Cardiac fibroblast (primary cell): ENCODE measurements around the gene HDAC6.

Experiments used
- DNase-seq, 2 donors: peaks; one replicate each; pipeline versions ENCODE4 v3.0.0 to v3.0.0-alpha.2; 2010; ENCODE audit warnings: low read depth in 2 of 2
- H3K4me3 ChIP-seq, 2 donors: replicated peaks in 1 of 2; 1 replicate in 1 of 2; 2 replicates in 1 of 2; pipeline ENCODE4 v1.5.1; 2011; ENCODE audit warnings: low read depth in 2 of 2, low read length in 2 of 2, mild to moderate bottlenecking in 2 of 2, moderate library complexity in 1 of 2
- TF ChIP-seq, protein P1 (sequence below): IDR thresholded peaks from one replicate; pipeline ENCODE4 v1.5.1; 2011; ENCODE audit warnings: low read depth, mild to moderate bottlenecking, low read length, inconsistent platforms

The HDAC6 gene

DNA sequence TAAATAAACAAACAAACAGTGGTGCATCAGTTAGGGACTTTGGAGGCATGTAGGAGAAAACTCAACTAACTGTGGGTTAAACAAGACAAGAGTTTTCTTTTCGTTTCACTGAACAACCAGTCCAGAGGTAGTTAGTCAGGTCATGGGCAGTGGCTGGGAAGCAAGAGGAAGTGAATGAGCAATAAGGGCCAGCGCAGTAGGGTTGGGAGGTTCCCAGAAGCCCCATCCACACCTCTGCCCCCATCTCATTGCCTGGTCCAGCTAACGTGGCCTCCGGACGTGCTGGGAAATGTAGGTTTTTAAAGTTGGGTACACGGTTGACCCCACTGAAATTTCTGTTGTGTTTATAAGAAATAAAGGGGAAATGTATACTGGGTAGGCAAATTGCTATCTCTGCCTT is 31.6 kb upstream of the HDAC6 start:
- DNase-seq: no peak

DNA sequence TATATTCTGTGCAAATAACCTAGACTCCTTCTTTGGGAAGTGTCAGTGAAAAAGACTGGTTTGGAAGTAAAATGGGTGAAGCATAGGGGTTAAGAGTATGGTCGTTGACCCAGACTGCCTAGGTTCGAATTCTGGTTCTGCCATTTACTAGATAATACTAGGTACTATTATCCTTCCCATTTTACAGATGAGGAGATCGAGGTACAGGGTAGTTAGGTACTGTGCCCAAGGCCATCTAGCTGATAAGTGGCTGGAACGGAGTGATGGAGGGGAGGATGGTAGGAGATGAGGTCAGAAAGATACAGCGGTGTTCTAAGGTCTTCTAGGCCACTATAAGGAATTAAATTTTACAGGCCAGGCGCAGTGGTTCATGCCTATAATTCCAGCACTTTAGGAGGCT is 29.3 kb upstream of the HDAC6 start:
- TF ChIP-seq, protein P1, sequence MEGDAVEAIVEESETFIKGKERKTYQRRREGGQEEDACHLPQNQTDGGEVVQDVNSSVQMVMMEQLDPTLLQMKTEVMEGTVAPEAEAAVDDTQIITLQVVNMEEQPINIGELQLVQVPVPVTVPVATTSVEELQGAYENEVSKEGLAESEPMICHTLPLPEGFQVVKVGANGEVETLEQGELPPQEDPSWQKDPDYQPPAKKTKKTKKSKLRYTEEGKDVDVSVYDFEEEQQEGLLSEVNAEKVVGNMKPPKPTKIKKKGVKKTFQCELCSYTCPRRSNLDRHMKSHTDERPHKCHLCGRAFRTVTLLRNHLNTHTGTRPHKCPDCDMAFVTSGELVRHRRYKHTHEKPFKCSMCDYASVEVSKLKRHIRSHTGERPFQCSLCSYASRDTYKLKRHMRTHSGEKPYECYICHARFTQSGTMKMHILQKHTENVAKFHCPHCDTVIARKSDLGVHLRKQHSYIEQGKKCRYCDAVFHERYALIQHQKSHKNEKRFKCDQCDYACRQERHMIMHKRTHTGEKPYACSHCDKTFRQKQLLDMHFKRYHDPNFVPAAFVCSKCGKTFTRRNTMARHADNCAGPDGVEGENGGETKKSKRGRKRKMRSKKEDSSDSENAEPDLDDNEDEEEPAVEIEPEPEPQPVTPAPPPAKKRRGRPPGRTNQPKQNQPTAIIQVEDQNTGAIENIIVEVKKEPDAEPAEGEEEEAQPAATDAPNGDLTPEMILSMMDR: no peak
- no peak overlapping the region for H3K4me3 ChIP-seq
- no peak for DNase-seq

More for the DNA sequence above, 31.6 kb upstream of the HDAC6 start:
- TF ChIP-seq, protein P1: no peak
- H3K4me3 ChIP-seq: no peak overlapping the region

DNA sequence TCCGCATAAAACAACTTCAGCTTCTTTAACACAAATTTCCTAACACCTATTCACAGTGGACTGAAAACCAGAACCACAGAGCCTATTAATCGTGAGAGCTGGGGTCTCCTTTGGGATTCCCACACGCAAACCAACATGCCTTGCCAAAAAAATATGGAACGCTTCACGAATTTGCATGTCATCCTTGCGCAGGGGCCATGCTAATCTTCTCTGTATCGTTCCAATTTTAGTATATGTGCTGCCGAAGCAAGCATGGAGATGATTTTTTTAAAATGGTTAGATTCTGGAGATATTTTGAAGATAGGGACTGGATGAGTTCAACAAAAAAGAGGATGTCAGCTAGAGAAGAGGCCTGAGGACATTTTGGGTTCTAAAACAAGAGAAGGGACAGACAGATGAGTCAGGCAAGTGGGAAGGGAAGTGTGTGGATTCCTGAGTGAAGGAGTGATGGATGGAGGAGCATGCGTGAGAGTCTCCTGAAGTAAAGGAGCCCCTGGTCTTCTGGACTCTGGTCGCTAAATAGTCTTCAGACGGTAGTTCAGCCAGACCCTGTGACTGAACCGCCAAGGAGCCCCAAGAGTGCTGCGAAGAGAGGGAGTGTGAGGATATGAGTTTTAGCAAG is 24.9 kb upstream of the HDAC6 start:
- TF ChIP-seq, protein P1: no peak
- H3K4me3 ChIP-seq: no peak overlapping the region
- no peak for DNase-seq

DNA sequence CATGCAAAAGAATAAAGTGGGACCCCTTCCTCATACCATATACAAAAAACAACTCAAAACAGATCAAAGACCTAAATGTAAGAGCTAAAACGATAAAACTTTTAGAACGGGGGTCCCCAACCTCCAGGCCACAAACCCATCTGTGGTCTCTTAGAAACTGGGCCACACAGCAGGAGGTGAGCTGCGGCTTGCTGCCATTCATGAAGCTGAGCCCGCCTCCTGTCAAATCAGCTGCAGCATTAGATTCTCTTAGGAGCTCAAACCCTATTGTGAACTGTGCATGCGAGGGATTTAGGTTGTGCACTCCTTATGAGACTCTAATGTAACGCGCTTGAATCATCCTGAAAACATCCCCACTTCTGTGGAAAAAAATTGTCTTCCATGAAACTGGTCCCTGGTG is 22.5 kb upstream of the HDAC6 start:
- no peak overlapping the region for H3K4me3 ChIP-seq
- TF ChIP-seq, protein P1: no peak
- DNase-seq: no peak

DNA sequence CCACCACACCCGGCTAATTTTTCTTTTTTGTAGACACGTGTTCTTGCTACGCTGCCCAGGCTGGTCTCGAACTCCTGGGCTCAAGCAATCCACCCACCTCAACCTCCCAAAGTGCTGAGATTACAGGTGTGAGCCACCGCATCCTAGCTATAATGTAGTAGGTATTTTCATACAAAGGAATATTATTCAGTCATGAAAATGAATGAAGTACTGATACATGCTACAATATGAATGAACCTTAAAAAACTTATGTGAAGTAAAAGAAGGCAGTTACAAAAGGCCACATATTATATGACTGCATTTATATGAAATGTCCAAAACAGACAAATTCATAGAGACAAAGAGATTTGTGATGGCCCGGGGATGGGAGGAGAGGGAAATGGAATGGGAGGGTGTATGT is 20.2 kb upstream of the HDAC6 start:
- TF ChIP-seq, protein P1: no peak
- no peak overlapping the region for H3K4me3 ChIP-seq
- no peak for DNase-seq

DNA sequence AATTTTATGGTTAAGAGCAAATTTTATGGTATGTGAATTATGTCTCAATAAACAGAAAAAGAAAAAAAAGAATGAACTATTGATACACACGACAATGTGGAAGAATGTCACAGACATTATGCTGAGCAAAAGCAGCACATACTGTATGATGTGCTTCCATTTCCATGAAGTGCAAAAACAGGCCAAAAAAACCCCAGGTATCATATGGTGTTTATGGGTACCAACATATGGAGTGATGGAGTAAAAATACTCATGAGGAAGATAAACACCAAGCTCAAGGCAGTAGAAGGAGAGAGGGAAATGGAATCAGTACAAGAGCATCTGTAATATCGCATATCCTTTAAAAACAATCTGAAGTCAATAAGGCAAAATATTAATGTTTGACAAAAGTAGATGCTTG is 19.7 kb upstream of the HDAC6 start:
- no peak overlapping the region for H3K4me3 ChIP-seq
- DNase-seq: no peak
- TF ChIP-seq, protein P1: no peak

DNA sequence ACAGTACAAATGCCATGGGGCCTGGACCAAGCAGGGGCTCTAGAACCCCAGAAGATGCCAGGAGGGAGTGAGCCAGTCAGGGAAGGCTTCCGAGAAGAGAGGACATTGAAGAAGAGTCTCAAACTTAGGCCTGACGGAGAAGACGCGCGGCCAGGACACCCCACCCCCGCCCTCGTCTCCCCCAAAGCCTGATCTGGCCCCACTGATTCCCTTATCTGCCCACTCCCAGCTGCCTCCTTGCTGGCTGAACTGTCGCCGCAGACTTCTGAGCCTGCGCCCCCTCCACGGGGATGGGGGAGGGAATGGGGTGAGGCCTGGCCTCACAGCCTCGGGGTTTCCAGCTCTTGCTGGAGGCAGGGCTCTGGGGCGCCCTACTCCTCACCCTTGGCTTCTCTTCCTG is 19.1 kb upstream of the HDAC6 start:
- TF ChIP-seq, protein P1: no peak
- DNase-seq: no peak
- H3K4me3 ChIP-seq: no peak overlapping the region
